COLO668 (cell line): Measurements from ENCODE around the gene CDC73.

ENCODE experiments used
- DNase-seq: peaks from one replicate; lab custom pipeline; 2025; ENCODE audit not compliant: unreplicated experiment; lab: John Stamatoyannopoulos, UW

Gene CDC73

DNA sequence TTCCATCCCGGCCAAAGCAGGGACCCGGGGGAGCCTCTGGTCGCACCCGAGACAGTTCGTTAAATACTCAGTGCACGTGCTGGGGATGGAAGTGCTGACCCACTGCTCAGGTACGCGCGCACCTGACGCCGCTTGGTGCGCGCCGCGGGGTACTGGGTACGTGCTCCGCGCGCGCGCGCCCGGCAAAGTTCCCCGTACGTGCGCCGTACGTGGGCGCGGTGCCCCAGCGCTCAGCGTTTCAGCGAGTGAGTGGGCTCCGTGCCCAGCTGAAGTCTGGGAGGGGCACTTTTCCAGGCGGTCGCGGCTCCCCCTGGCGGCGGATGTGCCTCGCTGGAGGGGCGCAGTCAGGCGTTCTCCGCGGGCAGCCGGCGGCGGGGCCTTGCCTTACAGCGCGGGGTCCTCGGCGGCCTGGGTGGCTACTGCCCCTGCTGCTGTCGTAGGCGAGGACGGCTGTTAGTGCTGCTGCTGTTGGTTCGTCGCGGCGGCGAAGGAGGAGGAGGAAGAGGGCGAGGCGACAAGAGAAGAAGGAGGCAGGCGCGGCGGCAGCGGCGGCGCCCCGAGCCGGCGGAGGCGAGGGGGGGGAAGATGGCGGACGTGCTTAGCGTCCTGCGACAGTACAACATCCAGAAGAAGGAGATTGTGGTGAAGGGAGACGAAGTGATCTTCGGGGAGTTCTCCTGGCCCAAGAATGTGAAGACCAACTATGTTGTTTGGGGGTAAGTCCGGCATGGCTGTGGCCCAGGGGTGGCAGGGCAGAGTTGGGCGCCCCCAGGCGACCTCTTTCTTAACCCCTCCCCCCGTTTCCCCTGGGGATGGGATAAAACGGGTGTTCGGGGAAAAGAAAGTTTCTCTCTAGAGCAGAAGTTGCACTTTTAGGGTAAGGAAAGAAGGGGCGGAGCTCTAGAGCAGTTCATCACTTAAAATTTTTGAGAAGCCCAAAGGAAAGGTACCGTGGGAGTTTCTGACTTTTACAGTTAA lies at the start of gene CDC73:
Gene CDC73, plus strand, starts transcription at position 416 of the 978 bp plus-strand sequence. Its CDS starts 170 bp downstream, at position 586.
- peak; percentile 99 for DNase-seq

DNA sequence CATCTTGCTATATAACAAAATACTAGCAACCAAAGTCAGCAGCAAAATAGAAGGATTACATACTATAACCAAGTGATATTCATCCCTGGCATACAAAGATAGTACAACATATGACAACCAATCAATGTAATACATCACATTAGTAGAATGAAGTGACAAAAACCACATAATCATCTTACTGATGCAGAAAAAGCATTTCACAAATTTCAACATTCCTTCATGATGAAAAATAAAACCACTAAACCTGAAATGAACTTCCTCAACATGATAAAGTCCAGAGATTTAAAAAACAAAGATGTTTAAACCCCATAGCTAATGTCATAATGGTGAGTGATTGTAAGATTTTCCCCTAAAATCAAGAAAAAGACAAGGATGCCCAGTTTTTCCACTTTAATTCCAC lies 43.8 kb upstream of the CDC73 start:
- DNase-seq: no peak

DNA sequence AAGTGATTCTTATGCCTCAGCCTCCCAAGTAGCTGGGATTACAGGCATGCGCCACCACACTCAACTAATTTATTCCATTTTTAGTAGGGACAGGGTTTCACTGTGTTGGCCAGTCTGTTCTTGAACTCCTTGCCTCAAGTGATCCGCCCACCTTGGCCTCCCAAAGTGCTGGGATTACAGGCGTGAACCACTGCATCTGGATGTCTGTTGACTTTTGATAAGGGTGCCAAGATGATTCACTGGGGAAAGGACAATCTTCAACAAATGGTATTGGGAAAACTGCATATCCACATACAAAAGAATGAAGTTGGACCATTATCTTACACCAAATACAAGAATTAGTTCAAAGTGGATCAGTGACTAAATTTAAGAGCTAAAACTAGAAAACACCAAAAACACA lies 42.6 kb upstream of the CDC73 start:
- no peak for DNase-seq

DNA sequence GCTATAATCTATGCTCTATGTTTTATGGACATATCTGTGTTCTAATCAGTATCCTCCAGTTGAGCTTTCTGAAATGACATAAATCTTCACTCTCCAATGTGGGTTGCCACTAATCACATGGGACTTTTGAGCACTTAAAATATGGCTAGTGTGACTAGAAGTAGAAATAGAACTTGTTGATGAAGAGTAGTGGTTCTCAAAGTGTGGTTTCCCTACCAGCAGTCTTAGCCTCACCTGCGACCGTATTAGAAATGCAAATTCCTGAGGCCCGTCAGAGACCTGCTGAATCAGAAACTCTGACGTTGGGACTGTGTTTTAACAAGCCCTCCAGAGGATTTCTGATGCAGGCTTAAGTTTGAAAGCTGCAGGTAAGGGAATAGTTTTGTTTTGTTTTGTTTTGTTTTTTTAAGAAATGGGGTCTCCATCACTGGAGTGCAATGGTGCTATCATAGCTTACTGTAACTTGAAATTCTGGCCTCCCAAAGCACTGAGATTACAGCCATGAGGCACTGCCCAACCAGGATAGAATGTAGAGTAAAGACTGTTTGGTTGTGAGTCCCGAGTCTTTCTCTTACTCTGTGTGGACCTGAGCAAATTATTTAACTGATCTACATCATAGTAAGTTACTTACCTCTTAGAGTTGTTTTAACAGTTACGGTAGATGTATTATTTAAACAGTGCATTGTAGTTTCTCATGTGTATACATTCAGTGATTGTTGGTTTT lies 38.3 kb upstream of the CDC73 start:
- DNase-seq: no peak

DNA sequence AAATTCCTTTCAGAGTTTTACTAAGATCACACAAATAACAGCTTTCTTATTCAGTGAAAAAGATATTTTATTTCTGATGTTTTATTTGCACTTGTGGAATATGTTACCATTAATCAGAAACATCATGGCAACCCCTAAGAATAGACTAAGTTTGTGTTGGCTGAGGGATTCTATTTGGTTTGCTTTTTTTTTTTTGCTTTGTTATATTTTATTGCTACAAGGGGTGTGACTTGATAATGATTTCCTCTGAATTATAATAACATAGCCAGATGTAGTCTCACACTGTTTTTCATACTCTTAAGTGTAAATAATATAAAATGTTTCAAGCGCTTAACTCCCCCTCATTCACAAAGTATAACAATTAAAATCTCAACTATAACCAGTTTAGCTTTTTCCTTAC lies 36.6 kb upstream of the CDC73 start:
- no peak for DNase-seq

DNA sequence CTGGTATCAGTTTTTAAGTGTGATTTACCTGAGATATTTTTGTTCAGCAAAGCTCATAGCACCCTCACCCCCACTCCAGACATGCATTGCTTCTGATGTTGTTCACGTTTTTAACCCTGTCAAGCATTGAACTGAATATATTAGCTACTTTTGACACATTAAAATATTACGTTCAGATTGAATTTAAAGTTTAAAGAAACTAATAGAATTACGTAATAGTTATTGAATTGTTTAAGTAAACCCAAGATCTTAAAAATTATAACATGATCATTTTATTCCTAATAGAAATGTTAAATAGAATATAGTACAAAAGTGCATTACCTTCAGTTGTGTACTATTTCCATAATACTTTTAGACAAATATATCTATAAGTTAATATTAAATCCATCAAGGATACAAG lies 35.5 kb upstream of the CDC73 start:
- no peak for DNase-seq

DNA sequence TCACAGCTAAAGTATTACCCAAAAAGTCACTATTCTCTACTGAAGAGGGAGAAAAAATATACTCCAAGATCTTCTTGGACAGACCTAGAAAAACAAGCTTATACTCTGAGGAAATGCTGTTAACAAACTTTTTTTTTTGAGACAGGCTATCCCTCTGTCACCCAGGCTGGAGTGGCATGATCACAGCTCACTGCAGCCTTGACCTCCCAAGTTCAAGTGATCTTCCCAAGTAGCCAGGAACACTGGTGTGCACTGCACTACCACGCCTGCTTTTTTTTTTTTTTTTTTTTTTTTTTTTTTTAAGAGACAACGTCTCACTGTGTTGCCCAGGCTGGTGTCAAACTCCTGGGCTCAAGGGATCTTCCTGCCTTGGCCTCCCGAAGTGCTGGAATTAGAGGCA lies 33.9 kb upstream of the CDC73 start:
- no peak for DNase-seq

DNA sequence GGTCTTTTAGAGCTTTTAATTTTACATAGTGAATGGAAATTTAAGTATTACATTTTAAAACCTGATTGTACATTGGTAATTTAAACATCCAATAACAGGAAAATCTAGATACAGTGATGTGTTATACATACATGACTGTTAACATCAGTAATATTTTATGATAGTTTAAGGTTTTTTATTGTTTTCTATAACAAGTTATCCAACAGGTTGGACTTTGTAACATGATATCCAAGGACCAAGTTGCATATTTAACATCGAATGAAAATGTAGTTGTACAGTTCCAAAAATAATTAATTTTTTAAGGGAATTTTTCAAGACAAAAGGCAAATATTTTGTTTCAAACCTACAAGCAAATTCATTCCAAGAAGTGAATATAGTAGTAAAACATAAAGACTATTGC lies 31.0 kb upstream of the CDC73 start:
- DNase-seq: no peak

DNA sequence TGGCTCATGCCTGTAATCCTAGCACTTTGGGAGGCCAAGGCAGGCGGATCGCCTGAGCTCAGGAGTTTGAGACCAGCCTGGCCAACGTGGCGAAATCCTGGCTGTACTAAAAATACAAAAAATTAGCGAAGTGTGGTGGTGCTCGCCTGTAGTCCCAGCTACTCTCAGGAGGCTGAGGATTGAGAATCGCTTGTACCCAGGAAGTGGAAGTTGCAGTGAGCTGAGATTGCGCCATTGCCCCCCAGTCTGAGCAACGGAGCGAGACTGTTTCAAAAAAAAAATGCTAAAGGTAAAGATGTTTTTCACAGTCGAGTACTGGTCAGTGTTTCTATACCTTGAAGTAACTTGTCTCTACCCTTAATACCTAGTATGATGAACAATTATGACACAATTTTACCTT lies 27.7 kb upstream of the CDC73 start:
- no peak for DNase-seq

DNA sequence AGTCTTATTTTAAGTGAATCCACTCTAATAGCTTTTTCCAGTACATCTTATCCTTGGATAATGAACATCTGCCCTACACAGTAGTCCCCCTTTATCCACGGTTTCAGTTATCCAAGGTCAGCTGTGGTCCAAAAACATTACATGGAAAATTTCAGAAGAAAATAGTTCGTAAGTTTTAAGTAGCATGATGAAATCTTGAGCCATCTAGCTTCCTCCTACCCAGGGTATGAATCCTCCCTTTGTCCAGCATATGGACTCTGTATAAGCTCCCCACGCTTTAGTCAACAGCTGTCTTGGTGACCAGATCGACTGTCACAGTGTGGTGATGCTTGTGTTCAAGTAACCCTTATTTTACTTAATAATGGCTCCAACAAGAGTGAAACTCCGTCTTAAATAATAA lies 19.2 kb upstream of the CDC73 start:
- no peak for DNase-seq

DNA sequence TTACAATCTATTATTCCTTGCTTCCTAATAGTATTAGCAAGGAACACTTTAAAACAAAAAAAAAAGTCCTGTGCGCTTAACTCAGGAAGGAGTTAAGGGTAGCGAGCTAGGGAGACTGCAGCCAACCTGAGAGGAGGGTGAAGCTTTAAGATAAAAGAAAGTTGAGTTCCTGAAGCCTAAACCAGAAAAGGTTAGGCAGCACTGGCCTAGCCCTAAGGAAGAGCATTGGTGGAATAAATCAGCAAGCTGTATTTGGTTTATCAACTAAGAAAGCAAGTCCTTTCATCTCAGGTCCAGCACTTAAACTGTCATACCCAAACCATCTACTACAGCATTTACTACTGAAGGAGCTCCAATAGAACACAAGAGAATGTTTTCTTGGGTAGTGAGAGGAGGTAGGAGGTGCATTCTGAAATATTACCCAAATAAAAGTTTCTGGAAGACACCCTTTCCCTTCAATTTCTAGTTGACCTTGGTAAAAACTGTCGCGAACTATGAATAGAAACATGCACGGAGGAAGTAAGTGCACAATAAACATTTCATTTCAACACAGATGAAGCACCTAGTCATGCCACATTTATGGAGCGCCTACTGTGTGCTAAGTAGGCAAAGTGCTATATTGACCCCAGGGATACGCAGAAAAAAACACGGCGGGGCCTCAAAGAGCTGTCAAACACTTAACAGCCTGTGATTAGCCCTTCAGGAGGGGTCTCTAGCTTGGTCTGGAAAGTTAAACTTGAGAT lies 17.9 kb upstream of the CDC73 start:
- DNase-seq: no peak

DNA sequence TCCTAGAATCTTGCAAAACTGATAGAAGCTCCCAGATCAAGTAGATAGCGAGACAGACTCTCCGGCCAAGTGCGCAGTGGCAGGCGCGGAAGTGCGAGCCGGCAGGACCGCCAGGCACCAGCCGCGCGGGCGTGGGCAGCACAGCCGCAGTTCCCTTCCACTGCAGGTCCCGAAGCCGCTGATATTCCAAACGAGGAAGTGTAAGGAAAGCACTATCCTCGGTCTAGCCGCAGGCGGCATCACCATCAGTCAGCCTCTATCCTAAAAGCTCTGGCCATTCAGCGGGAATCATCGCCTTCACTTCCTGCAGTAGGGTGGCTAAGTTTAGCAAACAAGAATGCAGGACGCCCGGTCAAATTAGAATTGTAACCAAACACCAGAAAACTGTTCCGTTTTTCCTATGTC lies 17.3 kb upstream of the CDC73 start:
- DNase-seq: peak; percentile 76

DNA sequence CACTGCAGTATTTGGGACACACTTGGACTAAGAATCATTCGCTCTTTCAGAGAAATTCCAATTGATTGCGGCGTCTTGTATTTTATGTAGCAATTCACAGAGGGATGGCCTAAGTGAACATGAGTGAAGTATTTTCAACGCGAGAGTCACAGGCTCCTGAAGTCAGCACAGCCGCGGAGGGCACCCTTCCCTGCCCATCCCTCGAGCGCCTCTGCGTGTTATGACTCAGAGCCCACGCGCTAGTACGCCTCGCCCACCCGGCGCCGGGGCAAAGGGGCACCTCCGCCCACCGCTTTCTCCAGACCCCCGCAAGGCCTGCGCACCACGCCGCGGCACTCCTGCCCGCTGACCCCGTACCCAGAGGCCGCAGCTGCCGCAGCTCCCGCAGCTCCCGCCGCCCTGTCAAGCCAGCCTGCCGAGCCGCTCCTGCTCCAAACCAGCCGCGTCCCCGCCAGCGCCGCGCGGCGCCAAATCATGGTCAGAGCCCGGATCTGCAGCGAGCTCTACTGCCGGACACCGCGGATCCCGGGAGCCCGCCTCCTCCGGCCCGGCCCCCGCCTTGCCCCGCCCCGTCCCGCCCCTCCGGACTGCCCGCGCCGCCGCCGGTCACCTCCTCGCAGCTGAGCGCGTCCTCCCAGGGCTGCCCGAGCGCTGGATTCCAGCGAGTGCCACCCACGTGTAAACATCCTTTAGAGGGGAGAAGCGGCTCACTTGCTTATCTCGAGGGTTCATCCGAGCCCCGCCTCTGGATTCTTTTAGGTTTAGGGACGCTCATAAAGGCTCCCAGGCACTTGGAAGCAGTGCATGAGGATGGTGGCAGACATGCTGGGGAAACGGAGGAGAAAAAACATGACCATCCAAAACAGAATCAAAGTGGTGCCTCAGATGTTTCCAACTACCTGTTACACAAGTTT lies 16.7 kb upstream of the CDC73 start, which contains the start of gene GLRX2:
Gene GLRX2, minus strand, starts transcription at position 508 of the 914 bp plus-strand sequence. Its CDS starts 32 bp downstream, at position 476.
- DNase-seq: peak; percentile 94

DNA sequence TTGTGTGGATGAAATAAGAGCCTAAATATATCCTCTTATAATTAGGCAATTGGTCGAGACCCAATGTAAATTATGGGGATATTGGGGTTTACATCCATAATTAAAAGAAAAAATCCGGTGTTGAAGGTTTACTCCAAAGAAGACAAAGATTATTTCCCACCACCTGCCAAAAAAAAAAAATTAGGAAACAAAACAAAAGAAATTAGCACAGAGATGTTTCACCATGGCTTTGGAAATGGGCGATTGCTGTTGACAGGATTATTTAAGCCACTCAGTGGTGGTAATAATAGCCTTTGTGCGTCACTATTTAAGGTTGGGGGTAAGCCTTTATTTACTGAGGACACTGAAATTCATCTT lies 16.0 kb upstream of the CDC73 start:
- DNase-seq: no peak

DNA sequence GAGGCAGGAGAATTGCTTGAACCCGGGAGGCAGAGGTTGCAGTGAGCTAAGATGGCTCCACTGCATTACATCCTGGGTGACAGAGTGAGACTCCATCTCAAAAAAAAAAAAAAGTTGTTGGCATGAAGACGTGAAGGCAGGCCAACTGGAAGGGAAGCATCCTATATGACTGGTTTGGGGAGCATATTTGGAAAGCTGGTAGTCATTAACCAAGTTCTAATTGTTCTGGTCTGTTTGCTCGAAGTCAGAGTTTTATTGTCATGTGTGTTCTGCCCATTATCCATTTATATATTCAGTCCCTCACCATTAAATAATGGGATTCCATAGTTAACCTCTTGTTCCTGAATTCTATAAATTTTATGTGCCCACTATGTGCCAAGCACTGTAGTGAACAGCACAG lies 13.4 kb upstream of the CDC73 start:
- DNase-seq: no peak

DNA sequence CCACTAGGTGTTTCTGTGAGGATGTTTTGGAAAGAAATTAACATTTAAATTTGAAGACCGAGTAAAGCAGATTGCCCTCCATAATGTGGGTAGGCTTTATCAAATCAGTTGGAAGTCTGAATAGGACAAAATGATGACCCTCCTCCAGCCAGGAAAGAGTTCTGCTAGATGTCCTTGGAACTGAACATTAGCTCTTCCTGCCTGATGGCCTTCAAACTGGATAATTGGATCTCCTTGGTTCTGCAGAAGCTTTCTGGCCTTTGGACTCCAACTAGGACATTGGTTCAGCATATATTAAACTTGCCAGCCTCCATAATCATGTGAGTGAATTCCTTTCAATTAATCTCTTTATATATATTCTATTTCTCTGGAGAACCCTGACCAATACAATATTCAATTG lies 12.2 kb upstream of the CDC73 start:
- no peak for DNase-seq

DNA sequence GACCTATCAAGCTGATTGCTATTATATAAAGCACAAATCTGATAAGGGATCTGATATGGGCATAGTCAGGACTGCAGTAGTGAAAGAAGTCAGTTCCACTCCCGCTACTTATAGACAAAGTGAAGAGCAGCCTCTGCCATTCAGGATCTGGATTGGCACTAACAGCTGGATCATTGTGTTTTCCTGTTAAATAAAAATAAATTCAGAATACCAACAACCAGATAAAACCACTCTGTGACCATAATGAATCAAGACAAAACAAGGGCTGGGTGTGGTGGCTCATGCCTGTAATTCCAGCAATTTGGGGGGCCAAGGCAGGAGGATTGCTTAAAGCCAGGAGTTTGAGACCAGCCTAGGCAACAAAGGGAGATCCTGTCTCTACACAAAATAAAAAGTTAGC lies 11.6 kb upstream of the CDC73 start:
- DNase-seq: no peak

DNA sequence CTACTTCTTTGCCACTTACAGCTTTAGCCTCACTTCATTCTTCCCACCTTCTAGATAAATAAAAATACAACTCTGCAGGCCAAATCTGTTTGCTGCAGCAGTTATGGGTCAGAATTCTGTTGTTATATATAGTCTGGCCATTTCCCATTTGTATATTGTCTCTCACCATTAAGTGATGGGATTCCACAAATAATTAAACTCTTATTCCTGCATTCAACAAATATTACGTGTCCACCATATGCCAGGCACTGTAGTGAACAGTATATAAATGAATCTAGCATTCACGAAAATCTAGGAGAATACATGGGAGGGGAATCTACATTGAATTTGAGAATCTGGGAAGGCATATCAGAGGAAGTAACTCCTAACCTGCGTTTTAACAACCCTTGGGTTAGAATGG lies 11.0 kb upstream of the CDC73 start:
- DNase-seq: no peak

DNA sequence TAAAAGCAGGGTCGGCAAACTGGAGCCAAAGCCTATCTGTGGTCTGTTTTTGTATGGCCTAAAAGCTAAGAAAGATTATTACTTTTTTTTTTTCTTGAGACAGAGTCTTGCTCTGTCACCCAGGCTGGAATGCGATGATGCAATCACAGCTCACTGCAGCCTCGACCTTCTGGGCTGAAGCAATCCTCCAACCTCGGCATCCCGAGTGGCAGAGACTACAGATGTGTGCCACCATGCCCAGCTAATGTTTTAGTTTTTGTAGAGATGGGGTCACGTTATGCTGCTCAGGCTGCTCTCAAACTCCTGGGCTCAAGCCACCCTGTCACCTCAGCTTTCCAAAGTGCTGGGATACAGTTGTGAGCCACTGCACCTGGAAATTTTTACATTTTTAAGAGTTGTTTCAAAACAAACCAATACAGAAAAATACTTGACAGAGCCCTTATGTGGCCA lies 10.2 kb upstream of the CDC73 start:
- DNase-seq: no peak

DNA sequence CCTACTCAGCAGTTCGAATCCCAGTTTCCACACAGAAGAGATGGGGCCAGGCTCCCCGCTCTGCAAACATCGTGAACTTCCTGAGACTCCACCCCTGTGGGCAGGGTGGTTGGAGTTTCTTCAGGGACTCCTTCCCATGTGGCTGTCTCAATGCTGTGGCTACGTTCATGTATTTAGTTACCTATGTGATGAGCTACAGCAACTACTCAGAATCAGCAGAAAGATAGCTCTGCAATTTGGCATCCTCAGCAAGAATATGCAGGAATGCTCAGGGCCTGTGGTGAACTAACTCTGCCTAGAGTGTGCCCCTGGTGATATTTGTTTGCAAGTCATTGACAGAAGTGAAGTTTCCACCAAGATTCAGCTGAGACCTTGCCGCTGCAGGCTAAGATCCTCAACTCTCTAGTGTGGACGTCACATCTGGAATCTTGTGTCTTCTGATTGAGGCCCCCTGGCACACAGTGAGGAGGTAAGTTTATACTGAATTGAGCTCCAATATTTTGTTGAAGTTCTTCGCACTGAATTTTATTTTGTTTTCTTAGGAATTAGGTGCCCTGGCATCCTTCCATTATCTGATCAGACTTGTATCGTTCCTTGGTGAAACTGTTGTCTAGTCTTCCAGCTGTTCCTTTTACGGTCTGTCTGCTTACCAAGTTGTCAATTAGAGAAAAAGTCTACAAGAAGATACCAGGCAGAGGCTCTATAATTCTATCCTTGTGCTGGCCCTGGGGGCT lies 8.4 kb upstream of the CDC73 start:
- no peak for DNase-seq
